GM21423 (cell line): ENCODE data around the gene MRPL53.
A peak's percentile ranks its signal among the peaks of the same experiment; 100 is the strongest.
"Not testable (repeated sequence)": the region's sequence is repeated elsewhere in the genome, so short reads cannot be mapped to it uniquely, and the experiment has no call there.

Source experiments
- ATAC-seq: cut with Tn5 transposase; IDR thresholded peaks from one replicate; pipeline ENCODE4 v1.9.1; 2021; ENCODE audit warnings: mild to moderate bottlenecking, moderate library complexity; ENCODE audit not compliant: unreplicated experiment

Gene MRPL53

GRCh38 chr2:74454654-74455511, 17.6 kb downstream of the MRPL53 start, which contains the start of gene INO80B:
Gene INO80B (plus strand): TSS chr2:74455087. CDS start chr2:74455117, 30 bp downstream.
- peak; percentile 42 for ATAC-seq

GRCh38 chr2:74450570-74451190, 21.8 kb downstream of the MRPL53 start:
- no peak for ATAC-seq

- no peak for ATAC-seq
These were observed 23.7 kb downstream of the MRPL53 start for GRCh38 chr2:74448771-74449170.

GRCh38 chr2:74447230-74447999, 25.1 kb downstream of the MRPL53 start:
- ATAC-seq, result no peak

- ATAC-seq, result no peak
These were observed 27.8 kb downstream of the MRPL53 start for GRCh38 chr2:74444498-74445318.

- not testable (repeated sequence) for ATAC-seq
These were observed 29.8 kb downstream of the MRPL53 start for GRCh38 chr2:74442483-74443297.

GRCh38 chr2:74441690-74442482, 30.6 kb downstream of the MRPL53 start, which contains the start of gene RTKN:
Gene RTKN (minus strand): TSS chr2:74441937. CDS start chr2:74441816, 121 bp downstream.
- ATAC-seq, result peak; percentile 37

GRCh38 chr2:74441170-74441689, 31.2 kb downstream of the MRPL53 start:
- ATAC-seq, result peak; percentile 23

GRCh38 chr2:74440378-74441169, 31.9 kb downstream of the MRPL53 start:
- ATAC-seq, result peak; percentile 80

GRCh38 chr2:74439803-74440377, 32.6 kb downstream of the MRPL53 start:
- no peak for ATAC-seq

- ATAC-seq, result no peak
These were observed 33.1 kb downstream of the MRPL53 start for GRCh38 chr2:74439373-74439772.

- no peak for ATAC-seq
These were observed 34.2 kb downstream of the MRPL53 start for GRCh38 chr2:74438248-74438647.

GRCh38 chr2:74436848-74437695, 35.4 kb downstream of the MRPL53 start:
- ATAC-seq, result no peak

- no peak for ATAC-seq
These were observed 36.2 kb downstream of the MRPL53 start for GRCh38 chr2:74436111-74436805.

GRCh38 chr2:74430502-74430901, 42.0 kb downstream of the MRPL53 start:
- no peak for ATAC-seq
